ENCODE data around the gene TMBIM4.

- TF ChIP-seq, protein P1, sequence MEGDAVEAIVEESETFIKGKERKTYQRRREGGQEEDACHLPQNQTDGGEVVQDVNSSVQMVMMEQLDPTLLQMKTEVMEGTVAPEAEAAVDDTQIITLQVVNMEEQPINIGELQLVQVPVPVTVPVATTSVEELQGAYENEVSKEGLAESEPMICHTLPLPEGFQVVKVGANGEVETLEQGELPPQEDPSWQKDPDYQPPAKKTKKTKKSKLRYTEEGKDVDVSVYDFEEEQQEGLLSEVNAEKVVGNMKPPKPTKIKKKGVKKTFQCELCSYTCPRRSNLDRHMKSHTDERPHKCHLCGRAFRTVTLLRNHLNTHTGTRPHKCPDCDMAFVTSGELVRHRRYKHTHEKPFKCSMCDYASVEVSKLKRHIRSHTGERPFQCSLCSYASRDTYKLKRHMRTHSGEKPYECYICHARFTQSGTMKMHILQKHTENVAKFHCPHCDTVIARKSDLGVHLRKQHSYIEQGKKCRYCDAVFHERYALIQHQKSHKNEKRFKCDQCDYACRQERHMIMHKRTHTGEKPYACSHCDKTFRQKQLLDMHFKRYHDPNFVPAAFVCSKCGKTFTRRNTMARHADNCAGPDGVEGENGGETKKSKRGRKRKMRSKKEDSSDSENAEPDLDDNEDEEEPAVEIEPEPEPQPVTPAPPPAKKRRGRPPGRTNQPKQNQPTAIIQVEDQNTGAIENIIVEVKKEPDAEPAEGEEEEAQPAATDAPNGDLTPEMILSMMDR (conservative IDR thresholded peaks at IDR 0.05; ENCODE audit: low read depth, low read length): no peak
- TF ChIP-seq SMC3 (IDR thresholded peaks at IDR 0.05; ENCODE audit: low read depth, low read length) (no peak), CEBPB (IDR thresholded peaks at IDR 0.05; ENCODE audit: low read depth, low read length) (no peak), POLR2A (IDR thresholded peaks at IDR 0.05; ENCODE audit: low read depth, low read length) (no peak), MAFK (IDR thresholded peaks at IDR 0.05; ENCODE audit: low read depth, low read length) (no peak), BHLHE40 (IDR thresholded peaks at IDR 0.05; ENCODE audit: low read depth, low read length) (no peak), FOS (IDR thresholded peaks at IDR 0.05; ENCODE audit: low read depth, low read length) (no peak), MAZ (IDR thresholded peaks at IDR 0.05; ENCODE audit: borderline replicate concordance, low read depth, low read length) (no peak), ELK1 (IDR thresholded peaks at IDR 0.05; ENCODE audit: borderline replicate concordance, low read depth, low read length) (no peak), RCOR1 (IDR thresholded peaks at IDR 0.05; ENCODE audit: insufficient replicate concordance, low read length) (no peak), RFX5 (IDR thresholded peaks at IDR 0.05; ENCODE audit: low read depth, low read length) (no peak), CHD1 (IDR thresholded peaks at IDR 0.05; ENCODE audit: low read depth, low read length) (no peak), RAD21 (IDR thresholded peaks at IDR 0.05; ENCODE audit: low read length) (no peak)
- TF ChIP-seq, protein P2, sequence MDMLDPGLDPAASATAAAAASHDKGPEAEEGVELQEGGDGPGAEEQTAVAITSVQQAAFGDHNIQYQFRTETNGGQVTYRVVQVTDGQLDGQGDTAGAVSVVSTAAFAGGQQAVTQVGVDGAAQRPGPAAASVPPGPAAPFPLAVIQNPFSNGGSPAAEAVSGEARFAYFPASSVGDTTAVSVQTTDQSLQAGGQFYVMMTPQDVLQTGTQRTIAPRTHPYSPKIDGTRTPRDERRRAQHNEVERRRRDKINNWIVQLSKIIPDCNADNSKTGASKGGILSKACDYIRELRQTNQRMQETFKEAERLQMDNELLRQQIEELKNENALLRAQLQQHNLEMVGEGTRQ (IDR thresholded peaks at IDR 0.05; ENCODE audit: low read depth, low read length): no peak
Observed at GRCh38 chr12:66149702-66150398, 19.9 kb downstream of the TMBIM4 start.

All from IMR-90 (cell line).